ENCODE measurements around the gene GPR37L1. TPM values are rescaled to one million over a fixed set of nuclear protein-coding genes. Genes with fewer than 3 reads are reported as not detected.

GPR37L1 gene
- total and polyA plus RNA-seq, 2 of the 4 experiments (the other 2 are of a cell fraction) = 0.02 TPM; not detected in 1

- no peak for TF ChIP-seq FOS (IDR thresholded peaks at IDR 0.05; ENCODE audit: low read depth, low read length)
- TF ChIP-seq MAZ (IDR thresholded peaks at IDR 0.05; ENCODE audit: borderline replicate concordance, low read depth, low read length) = no peak
- Histone ChIP-seq H3K9me3 (ENCODE audit: control insufficient read depth, insufficient read depth, low read length) (no peaks in the 10 kb centered on the region), H4K91ac (ENCODE audit: insufficient read depth, low read depth, low read length) (no peak overlapping the region), H3K9ac (ENCODE audit: low read depth, low read length) (no peak overlapping the region), H4K8ac (ENCODE audit: low read depth in 2 of 2, low read length in 2 of 2) (no peak overlapping the region), H3K4ac (ENCODE audit: low read depth, low read length) (no peak overlapping the region), H2AK5ac (ENCODE audit: low read depth, low read length) (no peak overlapping the region), H3K79me1 (ENCODE audit: low read depth in 1 of 2, low read length in 2 of 2) (no peaks in the 10 kb centered on the region), H3K4me1 (ENCODE audit: control insufficient read depth, insufficient read depth, low read length) (peaks cover 8% of the 10 kb centered on the region), H3K36me3 (ENCODE audit: control insufficient read depth, insufficient read depth, low read length) (no peaks in the 10 kb centered on the region), H3K27ac (ENCODE audit: insufficient read depth, low read length) (no peak overlapping the region), H4K5ac (ENCODE audit: low read depth, low read length) (no peak overlapping the region), H3K56ac (ENCODE audit: extremely low read depth, insufficient read depth, low read length) (no peak overlapping the region), H3K27me3 (ENCODE audit: control insufficient read depth, insufficient read depth, low read length) (no peaks in the 10 kb centered on the region; the same call in 1 of the 2 replicates), H2BK120ac (ENCODE audit: low read depth, low read length) (no peak overlapping the region), H3K23ac (ENCODE audit: low read depth, low read length) (no peak overlapping the region), H3K18ac (ENCODE audit: low read depth, low read length) (no peak overlapping the region), H3K4me2 (ENCODE audit: low read depth, low read length) (no peak overlapping the region), H3K4me3 (ENCODE audit: insufficient read depth, low read depth, low read length) (no peak overlapping the region), H2BK5ac (ENCODE audit: low read depth, low read length, poor library complexity, severe bottlenecking) (no peak overlapping the region), H3K9me1 (ENCODE audit: insufficient read depth, low read length) (peaks cover 3% of the 10 kb centered on the region; the same call in 1 of the 2 replicates), H2AFZ (replicated peaks; ENCODE audit: low read length, poor library complexity) (no peak overlapping the region), H2BK20ac (ENCODE audit: low read depth, low read length) (no peak overlapping the region), H2AK9ac (replicated peaks; ENCODE audit: low read depth, low read length, poor library complexity) (no peak overlapping the region), H2BK15ac (ENCODE audit: low read depth, low read length) (no peak overlapping the region), H3K14ac (replicated peaks; ENCODE audit: low read depth, low read length) (no peak overlapping the region), H4K20me1 (ENCODE audit: insufficient read depth, low read length) (no peaks in the 10 kb centered on the region)
- no peak for ATAC-seq (ENCODE audit: low read depth)
- dilution Hi-C loops (cut with HindIII; ENCODE audit: low sequenced_read_pairs, unreplicated experiment) (no loop called here), intact Hi-C loops (cut with micrococcal nuclease) (no loop called here), in situ Hi-C loops (cut with MboI; ENCODE audit: low sequenced_read_pairs) (no loop called here)
- POLR2A ChIA-PET (ENCODE audit: unreplicated experiment) = no interaction called here
- BruUV-seq (replicated peaks) = no TSS peak
- no peak for DNase-seq
- WGBS, 2 experiments (ENCODE audit: extremely low coverage in 2 of 2, insufficient read length in 1 of 2) = 73% methylated on average over 11 of the region's 13 CpGs; no CpG with 5 or more reads in 1 of the 2 experiments
- CTCF ChIA-PET = no interaction called here
Measured at GRCh38 chr1:202107801-202108731, 14.7 kb upstream of the GPR37L1 start.

All from IMR-90 (cell line).